ENCODE results near the gene MCRS1. TPM values are rescaled to one million over a fixed set of nuclear protein-coding genes. Genes with fewer than 3 reads are reported as not detected.

The MCRS1 gene, protein sequence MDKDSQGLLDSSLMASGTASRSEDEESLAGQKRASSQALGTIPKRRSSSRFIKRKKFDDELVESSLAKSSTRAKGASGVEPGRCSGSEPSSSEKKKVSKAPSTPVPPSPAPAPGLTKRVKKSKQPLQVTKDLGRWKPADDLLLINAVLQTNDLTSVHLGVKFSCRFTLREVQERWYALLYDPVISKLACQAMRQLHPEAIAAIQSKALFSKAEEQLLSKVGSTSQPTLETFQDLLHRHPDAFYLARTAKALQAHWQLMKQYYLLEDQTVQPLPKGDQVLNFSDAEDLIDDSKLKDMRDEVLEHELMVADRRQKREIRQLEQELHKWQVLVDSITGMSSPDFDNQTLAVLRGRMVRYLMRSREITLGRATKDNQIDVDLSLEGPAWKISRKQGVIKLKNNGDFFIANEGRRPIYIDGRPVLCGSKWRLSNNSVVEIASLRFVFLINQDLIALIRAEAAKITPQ
- total RNA-seq (2021) (66.9 and 71.5 TPM in 2 replicates), Bru-seq, nascent RNA (percentile 77 among the genes with signal in this experiment), BruChase-seq, experiment 1, labeled RNA remaining after a 2-hour chase (percentile 71 among the genes with signal in this experiment), BruChase-seq, experiment 2, labeled RNA remaining after a 6-hour chase (percentile 89 among the genes with signal in this experiment)
- long read RNA-seq, transcript MCRS1-201 (15 exons, 1,928 nt): major isoform, 105 of 155 reads
- long read RNA-seq, transcript MCRS1-211 (16 exons, 1,936 nt): minor isoform, 6 of 155 reads
- long read RNA-seq, partial matches to known transcripts: 28 of 155 reads
- long read RNA-seq, other reads (novel, unspliced or antisense): 16 of 155 reads

DNA sequence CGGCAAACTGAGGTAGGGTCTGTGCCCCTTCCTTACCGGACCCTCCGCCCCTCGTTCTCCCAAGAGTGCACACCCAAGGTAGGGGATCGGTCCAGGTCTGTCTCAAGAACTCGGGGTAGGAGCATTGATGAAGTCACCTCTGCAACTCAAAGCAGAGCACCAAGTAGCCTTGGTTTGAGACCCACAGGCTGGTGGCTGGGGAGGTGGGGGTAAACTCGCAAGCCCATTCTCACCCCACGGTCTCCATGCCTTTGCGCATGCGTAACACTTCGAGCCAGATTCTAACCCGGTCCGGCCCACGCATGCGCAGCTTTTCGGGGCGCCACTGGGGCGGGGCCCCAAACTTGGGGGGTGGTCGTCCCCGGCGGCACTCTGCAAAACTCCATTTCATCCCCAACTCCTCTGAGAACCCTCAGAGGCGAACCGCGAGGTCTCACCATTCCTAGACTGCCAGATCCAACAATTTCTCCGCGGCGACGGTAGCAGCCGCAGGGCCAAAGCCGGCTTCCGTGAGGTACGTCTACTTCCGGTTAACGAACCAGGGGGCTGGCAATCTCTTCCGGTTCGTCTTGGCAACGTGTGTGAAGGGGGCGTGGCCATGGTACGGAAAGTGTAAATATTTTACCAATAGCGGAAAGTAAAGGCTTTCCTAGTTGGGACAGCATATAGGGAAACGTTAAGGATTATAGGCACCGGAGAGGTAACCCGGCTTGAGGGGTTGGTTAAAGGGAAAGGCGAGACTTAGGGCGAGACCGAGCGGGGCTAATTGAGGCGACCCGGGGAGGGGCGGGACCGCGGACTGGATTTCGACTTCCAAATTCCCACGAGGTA lies at the start of gene MCRS1:
MCRS1 (minus strand) TSS at position 532 of the 831 bp plus-strand sequence. CDS start 1,411 bp downstream, outside the sequence.
- Histone ChIP-seq H3K9me3 (ENCODE audit: insufficient read depth, low read depth) (no peaks in the 10 kb centered on the region), H3K9me2 (ENCODE audit: insufficient read depth) (no peaks in the 10 kb centered on the region), H3K36me3 (ENCODE audit: low read depth) (peaks cover 10% of the 10 kb centered on the region; the same call in 1 of the 2 replicates), H3F3A (ENCODE audit: insufficient read depth, low read depth) (peaks cover 9% of the 10 kb centered on the region; the same call in 1 of the 2 replicates), H3K4me3 (peak within 1 kb of the TSS; percentile 89), H3K27ac (peak within 1 kb of the TSS; percentile 57), H2AFZ (peak within 1 kb of the TSS; percentile 97), H3K79me2 (ENCODE audit: low read depth) (peaks cover 52% of the 10 kb centered on the region), H4K20me1 (ENCODE audit: insufficient read depth) (no peaks in the 10 kb centered on the region; the same call in 1 of the 2 replicates), H3K27me3 (ENCODE audit: insufficient read depth, low read depth) (no peaks in the 10 kb centered on the region), H3K4me2 (peak within 1 kb of the TSS; percentile 88), H3K4me1 (replicated peaks; ENCODE audit: insufficient read depth) (peaks cover 13% of the 10 kb centered on the region; the same call in 1 of the 2 replicates)
- intact Hi-C loops (cut with micrococcal nuclease; ENCODE audit: unreplicated experiment): loop anchor here (5.0 kb wide), 1 partner anchor 201 kb away; the partner anchor contains the start of gene SPATS2
- DNase-seq: peak; percentile 83 to 86
- no peak for TF ChIP-seq EZH2 (IDR thresholded peaks at IDR 0.05; ENCODE audit: low read depth)
- TF ChIP-seq, protein P1, sequence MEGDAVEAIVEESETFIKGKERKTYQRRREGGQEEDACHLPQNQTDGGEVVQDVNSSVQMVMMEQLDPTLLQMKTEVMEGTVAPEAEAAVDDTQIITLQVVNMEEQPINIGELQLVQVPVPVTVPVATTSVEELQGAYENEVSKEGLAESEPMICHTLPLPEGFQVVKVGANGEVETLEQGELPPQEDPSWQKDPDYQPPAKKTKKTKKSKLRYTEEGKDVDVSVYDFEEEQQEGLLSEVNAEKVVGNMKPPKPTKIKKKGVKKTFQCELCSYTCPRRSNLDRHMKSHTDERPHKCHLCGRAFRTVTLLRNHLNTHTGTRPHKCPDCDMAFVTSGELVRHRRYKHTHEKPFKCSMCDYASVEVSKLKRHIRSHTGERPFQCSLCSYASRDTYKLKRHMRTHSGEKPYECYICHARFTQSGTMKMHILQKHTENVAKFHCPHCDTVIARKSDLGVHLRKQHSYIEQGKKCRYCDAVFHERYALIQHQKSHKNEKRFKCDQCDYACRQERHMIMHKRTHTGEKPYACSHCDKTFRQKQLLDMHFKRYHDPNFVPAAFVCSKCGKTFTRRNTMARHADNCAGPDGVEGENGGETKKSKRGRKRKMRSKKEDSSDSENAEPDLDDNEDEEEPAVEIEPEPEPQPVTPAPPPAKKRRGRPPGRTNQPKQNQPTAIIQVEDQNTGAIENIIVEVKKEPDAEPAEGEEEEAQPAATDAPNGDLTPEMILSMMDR (conservative IDR thresholded peaks at IDR 0.05): no peak
- ChIA-PET CTCF (interaction anchor here (0.7 kb wide), 1 partner anchor 13 kb away, joined by 3 read pairs; no protein-coding TSS in a partner anchor), POLR2A (ENCODE audit: unreplicated experiment) (interaction anchor here (1.4 kb wide), 1 partner anchor 200 kb away, joined by 4 read pairs; the partner anchor contains the start of gene SPATS2)
- BruUV-seq (replicated peaks): TSS peak; percentile 81

DNA sequence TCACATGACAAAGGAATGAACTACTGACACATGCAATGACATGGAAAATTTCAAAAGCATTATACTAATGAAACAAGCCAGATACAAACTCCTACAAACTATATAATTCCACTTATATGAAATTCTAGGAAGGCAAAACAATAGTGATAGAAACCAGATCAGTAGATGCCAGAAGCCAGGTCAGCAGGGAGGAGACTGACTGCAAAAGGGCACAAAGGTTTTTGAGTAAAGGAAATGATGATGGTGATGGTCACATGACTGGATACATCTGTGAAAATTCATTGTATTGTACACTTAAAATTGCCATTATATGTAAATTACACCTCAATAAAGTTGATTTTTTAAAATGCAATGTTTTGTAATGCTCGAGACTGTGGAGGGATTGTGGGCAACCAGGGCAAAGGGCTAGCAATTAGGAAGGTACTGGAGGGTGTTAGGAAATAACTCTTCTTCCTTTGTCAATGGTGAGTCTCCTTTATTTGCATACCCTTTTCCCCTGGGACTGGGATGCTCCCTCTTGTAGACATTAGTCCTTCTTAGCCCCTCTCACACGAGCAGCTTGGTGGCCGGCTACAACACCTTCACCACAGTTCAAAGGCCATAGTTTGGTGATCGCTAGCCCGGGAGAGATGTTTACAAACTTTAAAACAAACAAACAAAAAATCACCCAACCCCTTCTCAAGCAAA lies 48.7 kb upstream of the MCRS1 start:
- H3K27ac ChIP-seq: no peak overlapping the region
- ChIA-PET POLR2A (ENCODE audit: unreplicated experiment) (no interaction called here), CTCF (no interaction called here)
- TF ChIP-seq, protein P1 (conservative IDR thresholded peaks at IDR 0.05): no peak
- TF ChIP-seq EZH2 (IDR thresholded peaks at IDR 0.05; ENCODE audit: low read depth): no peak
- peaks cover 25% of the 10 kb centered on the region for H3K4me1 ChIP-seq (replicated peaks; ENCODE audit: insufficient read depth)
- no peaks in the 10 kb centered on the region for H3K27me3 ChIP-seq (ENCODE audit: insufficient read depth, low read depth)
- DNase-seq: no peak
- no peak overlapping the region for H3K4me3 ChIP-seq
- no peaks in the 10 kb centered on the region for H3K79me2 ChIP-seq (ENCODE audit: low read depth)
- H2AFZ ChIP-seq: no peak overlapping the region
- H3K9me3 ChIP-seq (ENCODE audit: insufficient read depth, low read depth): peaks cover 12% of the 10 kb centered on the region
- H3K9me2 ChIP-seq (ENCODE audit: insufficient read depth): no peaks in the 10 kb centered on the region
- intact Hi-C loops (cut with micrococcal nuclease; ENCODE audit: unreplicated experiment): no loop called here
- H3F3A ChIP-seq (ENCODE audit: insufficient read depth, low read depth): peaks cover 35% of the 10 kb centered on the region
- no peak overlapping the region for H3K4me2 ChIP-seq
- no peaks in the 10 kb centered on the region for H4K20me1 ChIP-seq (ENCODE audit: insufficient read depth)
- BruUV-seq (replicated peaks): no TSS peak
- no peaks in the 10 kb centered on the region for H3K36me3 ChIP-seq (ENCODE audit: low read depth)

Measured in PC-9 (cell line).